Sciatic nerve (tissue), 2 donors: Measurements from ENCODE around the gene VMAC. TPM values are rescaled to one million over a fixed set of nuclear protein-coding genes. Genes with fewer than 3 reads are reported as not detected.

ENCODE experiments used
- ATAC-seq: fragments of 200-7000 bp; cut with Tn5 transposase; one replicate; pipeline ENCODE4 v1.9.1; 2020; ENCODE audit warnings: mild to moderate bottlenecking, moderate library complexity
- DNase-seq: peaks from one replicate; pipeline ENCODE4 v3.0.0-alpha.2; 2020; ENCODE audit warnings: low spot score
- intact Hi-C: fragments of 100-400 bp; cut with DNase I; formaldehyde crosslinking; loops from one replicate; pipeline ENCODE4 v1.14.2; 2022
- total RNA-seq: library from RNA; stranded (reverse); fragmentation: NEBNext Ultra II Directional; extraction: Animal tissue kit (Norgen Biotek cat#: 25700); gene quantifications from one replicate; pipeline ENCODE4 v1.2.1, GENCODE V29; 2021
- donor health status: DM: no; HTN: no; CAD: no.
- donor health status: DM: no; HTN: no; CAD: no.

The VMAC gene
- total RNA-seq, 1 donor from 2014 or later, result 7.1 TPM

- intact Hi-C loops, result no loop called here
- ATAC-seq (no peak), DNase-seq (no peak)
Observed at GRCh38 chr19:5899728-5900526, 4.7 kb upstream of the VMAC start.

DNA sequence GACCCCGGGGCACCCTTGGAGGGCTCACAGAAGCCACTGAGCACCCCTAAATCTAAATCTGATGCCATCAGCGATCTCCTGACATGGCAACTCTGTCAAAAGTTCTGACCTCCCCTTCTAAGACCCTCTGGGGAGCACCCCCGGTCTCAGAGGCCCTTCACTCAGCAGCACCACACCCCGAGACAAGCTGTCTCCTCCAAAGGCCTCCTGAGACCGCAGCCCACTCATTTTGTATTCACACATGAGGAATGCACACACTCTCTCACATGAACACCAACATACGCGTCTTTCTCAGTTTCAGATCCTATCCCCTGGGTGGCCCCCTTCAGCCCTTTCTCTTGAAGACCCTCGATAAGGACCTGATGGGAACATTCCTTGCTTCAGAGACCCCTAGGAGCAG lies 3.7 kb upstream of the VMAC start:
- intact Hi-C loops, result no loop called here
- DNase-seq, result no peak
- ATAC-seq, result no peak

GRCh38 chr19:5903056-5903623 lies 1.5 kb upstream of the VMAC start:
- ATAC-seq, result no peak
- DNase-seq, result no peak
- intact Hi-C loops, result no loop called here

- intact Hi-C loops, result no loop called here
- DNase-seq (peak; percentile 99), ATAC-seq (peak; percentile 89)
Observed at GRCh38 chr19:5903624-5904351, 884 bp upstream of the VMAC start, which contains the start of gene NDUFA11. TSS of gene NDUFA11 (minus strand) at chr19:5903790. CDS start at chr19:5903708, 82 bp downstream.

DNA sequence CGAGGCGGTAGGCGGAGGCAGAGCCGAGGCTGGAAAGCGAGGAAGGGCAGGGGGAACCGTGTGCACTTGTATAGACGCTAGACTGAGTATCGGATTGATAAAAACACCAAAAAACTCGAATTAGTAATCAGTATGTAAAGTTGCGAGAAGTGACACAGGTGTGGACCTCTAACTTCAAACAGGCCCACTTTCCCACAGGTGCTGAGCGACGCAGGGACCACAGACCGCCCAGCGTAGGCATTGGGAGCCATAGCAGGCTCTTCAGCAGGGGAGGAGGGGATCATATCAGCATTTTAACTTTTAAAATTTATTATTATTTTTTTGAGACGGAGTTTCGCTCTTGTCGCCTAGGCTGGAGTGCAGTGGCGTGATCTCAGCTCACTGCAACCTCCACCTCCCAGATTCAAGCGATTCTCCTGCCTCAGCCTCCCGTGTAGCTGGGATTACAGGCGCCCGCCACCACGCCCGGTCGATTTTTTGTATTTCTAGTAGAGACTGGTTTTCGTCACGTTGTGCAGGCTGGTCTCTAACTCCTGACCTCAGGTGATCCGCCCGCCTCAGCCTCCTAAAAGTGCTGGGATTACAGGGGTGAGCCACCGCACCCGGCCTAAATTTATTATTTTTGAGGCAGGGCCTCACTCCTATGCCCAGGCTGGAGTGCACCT lies 574 bp downstream of the VMAC start:
- DNase-seq, result no peak
- ATAC-seq, result no peak
- intact Hi-C loops, result no loop called here

DNA sequence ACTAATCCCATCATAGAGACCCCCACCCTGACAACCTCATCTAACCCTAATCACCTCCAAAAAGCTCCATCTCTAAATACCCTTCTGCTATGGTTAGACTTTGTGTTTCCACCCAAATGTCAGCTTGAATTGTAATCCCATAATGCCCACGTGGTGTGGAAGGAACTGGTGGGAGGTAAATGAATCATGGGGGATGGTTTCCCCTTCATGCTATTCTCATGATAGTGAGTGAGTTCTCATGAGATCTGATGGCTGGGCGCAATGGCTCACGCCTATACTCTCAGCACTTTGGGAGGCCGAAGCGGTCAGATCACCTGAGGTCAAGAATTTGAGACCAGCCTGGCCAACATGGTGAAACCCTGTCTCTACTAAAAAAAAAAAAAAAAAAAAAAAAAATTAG lies 2.6 kb downstream of the VMAC start:
- ATAC-seq, result no peak
- intact Hi-C loops, result no loop called here
- no peak for DNase-seq

DNA sequence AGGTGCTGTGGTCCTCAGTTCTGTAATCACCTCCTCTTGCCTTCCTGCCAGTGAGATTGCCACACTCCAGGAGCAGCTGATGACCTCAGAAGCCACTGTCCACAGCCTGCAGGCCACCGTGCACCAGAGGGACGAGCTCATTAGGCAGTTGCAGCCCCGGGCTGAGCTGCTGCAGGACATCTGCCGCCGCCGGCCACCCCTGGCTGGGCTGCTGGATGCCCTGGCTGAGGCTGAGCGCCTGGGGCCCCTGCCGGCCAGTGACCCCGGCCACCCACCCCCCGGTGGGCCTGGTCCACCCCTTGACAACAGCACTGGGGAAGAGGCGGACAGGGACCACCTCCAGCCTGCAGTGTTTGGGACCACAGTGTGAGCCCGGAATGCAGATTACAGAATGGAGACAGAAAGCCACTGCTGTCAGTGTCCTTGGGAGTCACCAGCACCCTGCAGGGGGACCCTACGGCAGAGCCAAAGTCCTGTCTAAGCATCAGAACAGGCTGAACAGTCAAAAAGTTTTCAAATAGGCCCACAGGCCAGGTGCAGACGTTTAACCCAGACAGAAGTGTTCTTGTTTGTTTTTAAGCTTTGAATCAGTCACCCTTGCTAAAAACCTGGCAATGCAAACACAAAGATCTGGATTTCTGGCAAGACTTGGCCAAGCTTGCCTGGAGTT lies 4.2 kb downstream of the VMAC start:
- DNase-seq (no peak), ATAC-seq (no peak)

DNA sequence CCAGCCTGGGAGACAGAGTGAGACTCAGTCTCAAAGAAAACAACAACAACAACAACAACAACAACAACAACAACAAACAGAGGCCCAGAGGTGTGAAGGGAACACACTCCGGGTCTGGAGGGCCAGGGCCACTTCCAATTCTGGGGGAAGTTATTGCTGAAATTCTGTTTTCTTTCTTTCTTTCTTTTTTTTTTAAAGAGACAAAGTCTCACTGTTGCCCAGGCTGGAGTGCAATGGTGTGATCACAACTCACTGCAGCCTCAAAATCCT lies 5.9 kb downstream of the VMAC start:
- DNase-seq (no peak), ATAC-seq (no peak)
- intact Hi-C loops, result no loop called here

More for the DNA sequence above, 4.2 kb downstream of the VMAC start:
- intact Hi-C loops, result no loop called here

DNA sequence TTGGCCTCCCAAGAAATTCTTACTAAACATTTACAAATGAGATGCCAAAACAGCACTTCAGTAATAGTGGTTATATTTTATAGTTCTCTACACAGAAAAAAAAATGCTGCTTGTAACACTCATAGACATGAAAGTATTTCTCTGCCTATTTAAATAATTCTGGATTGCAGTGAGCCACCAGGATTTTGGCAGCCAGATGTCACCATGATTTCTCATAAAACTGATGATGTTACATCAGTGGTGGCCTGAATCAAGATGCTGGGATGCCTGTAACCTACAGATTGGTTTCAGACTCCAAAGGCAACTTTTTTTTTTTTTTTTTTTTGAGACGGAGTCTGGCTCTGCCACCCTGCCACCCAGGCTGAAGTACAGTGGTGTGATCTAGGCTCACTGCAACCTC lies 6.7 kb downstream of the VMAC start:
- intact Hi-C loops, result no loop called here
- no peak for ATAC-seq
- no peak for DNase-seq

DNA sequence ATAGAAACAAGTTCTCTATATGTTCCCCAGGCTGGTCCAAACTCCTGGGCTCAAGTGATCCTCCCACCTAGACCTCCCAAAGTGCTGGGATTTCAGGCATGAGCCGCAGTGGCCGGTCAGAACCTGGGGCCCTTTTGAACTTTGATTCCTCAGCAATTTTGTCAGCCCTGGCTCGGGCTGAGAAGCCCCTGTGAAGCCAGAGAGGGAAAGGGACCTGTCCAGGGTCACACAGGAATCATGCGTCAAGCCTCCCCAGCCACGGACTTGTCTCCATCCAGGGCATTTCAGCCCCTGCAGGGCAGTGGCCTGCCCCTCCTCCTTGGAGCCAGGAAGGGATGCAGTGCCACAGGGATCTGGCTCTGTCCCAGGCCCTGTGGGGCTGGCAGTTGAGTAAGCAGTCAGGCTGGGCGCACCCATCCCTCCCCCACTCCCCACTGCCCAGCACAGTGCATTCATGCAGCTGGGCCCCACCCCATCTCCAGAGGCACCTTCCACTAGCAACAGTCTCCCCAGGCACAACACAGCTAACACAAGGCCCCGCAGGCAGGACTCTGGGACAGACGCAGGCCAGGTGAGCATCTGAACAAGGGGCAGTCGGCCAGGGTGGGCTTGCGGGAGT lies 9.2 kb downstream of the VMAC start, which contains the start of gene CAPS:
Gene CAPS, plus strand, starts transcription at position 516 of the 619 bp plus-strand sequence. CDS start 153 bp downstream, outside the sequence.
- no peak for DNase-seq
- intact Hi-C loops, result no loop called here
- ATAC-seq, result peak; percentile 53

GRCh38 chr19:5914358-5914774 lies 9.7 kb downstream of the VMAC start:
- intact Hi-C loops, result no loop called here
- no peak for DNase-seq
- ATAC-seq, result peak; percentile 2

DNA sequence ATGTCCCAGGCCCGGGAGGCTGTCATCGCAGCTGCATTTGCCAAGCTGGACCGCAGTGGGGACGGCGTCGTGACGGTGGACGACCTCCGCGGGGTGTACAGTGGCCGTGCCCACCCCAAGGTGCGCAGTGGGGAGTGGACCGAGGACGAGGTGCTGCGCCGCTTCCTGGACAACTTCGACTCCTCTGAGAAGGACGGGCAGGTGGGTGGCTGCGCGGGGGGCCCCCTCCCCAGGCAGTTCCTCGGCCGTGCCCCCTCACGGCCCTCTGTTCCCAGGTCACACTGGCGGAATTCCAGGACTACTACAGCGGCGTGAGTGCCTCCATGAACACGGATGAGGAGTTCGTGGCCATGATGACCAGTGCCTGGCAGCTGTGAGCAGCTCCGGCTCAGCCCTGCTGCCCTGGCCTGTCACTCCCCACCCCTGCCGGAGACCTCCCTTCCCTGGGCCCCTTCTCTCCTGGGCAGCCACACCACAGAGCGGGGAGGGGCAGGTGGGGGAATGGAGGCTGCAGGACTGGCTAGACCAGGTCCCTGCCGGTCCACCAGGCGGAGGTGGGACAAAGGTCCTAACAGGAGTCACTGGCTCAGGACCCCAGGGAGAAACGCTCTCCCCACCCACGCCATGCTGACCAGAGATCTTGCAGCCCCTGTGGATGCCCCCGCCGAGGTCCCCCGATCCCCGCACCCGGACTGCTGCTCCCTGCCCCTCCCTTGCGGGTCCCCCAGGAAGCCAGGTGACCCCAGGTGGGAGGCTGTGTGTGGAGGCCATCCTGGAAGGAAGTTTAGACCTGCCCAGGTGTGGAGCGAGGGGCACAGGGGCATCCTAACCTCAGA lies 10.5 kb downstream of the VMAC start:
- intact Hi-C loops, result no loop called here
- ATAC-seq, result peak; percentile 38
- DNase-seq, result no peak

DNA sequence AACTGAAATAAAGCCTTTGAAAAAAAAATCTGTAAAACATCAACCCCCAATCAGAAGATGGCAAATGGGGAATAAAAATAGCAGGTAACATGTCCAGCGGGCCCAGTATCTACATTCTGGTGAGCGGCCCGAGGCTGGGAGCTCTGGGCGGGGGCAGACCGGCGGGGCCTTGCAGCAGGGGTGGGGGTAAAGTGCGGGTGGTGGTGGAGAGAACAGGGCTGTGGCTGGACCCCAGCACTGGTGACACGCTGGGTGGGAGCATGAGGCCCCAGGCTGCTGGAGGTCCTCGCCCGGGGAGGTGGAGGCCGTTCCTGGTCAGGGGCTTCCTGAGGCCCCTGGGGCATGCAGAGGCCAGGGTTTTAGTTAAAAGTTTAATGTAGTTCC lies 11.1 kb downstream of the VMAC start:
- ATAC-seq, result no peak
- intact Hi-C loops, result no loop called here
- DNase-seq, result no peak

GRCh38 chr19:5916181-5916708 lies 11.6 kb downstream of the VMAC start:
- DNase-seq (no peak), ATAC-seq (no peak)
- intact Hi-C loops, result no loop called here

GRCh38 chr19:5917431-5918107 lies 12.9 kb downstream of the VMAC start:
- ATAC-seq (no peak), DNase-seq (no peak)
- intact Hi-C loops, result no loop called here

DNA sequence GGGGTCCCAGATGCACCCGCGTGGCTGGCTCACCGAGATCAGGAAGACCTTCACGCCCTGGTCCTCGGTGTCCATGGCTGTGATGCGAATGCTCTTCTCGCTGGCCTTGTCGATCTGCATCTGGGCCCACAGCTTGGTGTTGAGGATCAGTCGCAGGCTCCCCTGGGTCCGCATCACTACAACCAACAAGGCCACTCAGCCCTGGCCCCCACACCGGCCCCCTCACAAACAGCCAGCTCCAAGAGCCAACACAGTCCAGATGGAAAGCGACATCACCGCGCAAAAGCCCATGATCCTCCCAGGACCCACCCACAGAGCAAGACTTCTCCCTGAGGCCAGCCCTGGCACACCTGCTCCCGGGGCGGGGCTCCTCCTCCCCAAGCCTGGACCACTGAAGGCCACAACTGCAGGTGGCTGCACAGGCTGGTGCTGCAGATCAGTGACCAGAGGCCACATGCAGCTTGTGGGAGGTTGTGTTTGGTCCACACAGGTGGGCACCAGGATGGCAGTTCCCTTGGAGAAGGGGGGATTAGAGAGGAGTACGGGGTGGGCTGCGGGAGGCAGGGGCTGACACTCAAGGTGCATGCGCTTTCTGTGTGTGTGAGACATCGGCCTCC lies 13.9 kb downstream of the VMAC start:
- ATAC-seq (no peak), DNase-seq (no peak)

More for the DNA sequence above, 13.9 kb downstream of the VMAC start:
- intact Hi-C loops, result no loop called here
